NCI-H2227 treated with DMSO at 0.1 percent for 48 hours (cell line): Measurements from ENCODE around the gene PTPRK.
A peak's percentile ranks its signal among the peaks of the same experiment; 100 is the strongest.
"Not testable (repeated sequence)": the region's sequence is repeated elsewhere in the genome, so short reads cannot be mapped to it uniquely, and the experiment has no call there.

Experiments used
- DNase-seq: peaks from one replicate; lab custom pipeline; 2025; lab: John Stamatoyannopoulos, UW

The PTPRK gene

DNA sequence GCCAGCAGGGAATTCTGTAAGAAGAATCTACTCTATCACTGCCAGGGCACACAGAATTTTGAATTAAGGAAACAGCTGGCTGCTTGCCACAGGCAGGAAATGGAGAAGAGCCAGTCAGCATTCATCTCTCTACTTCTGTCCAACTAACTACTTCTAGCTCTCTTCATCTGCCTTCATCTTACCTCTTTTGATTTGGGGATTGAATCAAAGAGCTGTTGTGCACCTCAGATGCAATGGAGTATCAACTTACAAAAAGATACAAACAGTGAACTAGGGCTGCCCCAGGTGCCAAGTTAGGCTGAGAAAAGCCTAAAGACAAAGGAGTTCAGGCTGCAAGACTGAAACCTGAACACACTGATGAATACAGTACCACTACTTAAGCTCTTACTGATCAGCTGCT lies 82.0 kb downstream of the PTPRK start:
- no peak for DNase-seq

DNA sequence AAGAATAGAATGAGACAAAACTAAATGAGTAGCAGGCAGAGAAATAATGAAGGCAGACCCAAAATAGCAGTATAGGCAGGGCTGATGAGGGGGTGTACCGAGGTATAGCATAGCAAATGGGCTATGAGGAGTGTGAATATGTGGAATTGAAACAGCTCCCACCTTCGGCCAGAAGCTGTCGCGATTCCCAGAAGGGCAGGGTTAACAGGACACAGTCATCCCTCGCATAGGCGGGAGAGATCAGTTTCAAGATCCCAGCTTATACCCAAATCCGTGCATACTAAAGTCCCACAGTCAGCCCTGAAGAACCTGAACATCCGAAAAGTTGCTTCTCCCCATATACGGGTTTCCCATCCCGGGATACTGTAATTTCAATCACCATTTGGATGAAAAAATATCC lies 82.7 kb downstream of the PTPRK start:
- DNase-seq, result no peak

DNA sequence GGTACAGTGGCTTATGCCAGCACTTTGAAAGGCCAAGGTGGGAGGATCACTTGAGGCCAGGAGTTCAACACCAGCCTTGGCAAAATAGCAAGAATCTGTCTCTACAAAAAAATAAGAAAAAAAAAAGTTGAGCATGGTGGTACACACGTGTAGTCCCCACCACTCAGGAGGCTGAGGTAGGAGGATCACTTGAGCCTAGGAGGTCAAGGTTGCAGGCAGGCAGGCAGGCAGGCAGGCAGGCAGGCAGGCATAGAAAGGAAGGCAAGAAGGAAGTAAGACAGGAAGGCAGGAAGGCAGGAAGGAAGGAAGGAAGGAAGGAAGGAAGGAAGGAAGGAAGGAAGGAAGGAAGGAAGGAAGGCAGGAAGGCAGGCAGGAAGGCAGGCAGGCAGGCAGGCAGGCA lies 85.6 kb downstream of the PTPRK start:
- not testable (repeated sequence) for DNase-seq

DNA sequence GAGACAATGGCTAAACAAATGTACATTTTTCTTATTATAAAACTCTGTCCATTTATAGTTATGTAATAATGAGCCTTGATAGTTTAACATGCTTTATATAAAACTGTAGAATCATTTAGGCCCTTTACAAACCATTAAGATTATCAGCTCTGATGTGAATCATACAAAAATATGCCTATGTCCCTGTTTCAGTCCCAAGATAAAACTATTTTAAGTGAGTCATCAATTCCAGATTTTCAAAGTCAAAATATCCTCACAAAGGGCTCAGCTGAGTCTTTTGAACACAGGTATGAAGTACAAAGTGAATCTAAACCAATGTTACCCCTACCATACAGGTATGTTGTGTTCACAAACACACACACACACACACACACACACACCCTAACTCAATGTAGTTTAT lies 88.0 kb downstream of the PTPRK start:
- DNase-seq, result no peak

DNA sequence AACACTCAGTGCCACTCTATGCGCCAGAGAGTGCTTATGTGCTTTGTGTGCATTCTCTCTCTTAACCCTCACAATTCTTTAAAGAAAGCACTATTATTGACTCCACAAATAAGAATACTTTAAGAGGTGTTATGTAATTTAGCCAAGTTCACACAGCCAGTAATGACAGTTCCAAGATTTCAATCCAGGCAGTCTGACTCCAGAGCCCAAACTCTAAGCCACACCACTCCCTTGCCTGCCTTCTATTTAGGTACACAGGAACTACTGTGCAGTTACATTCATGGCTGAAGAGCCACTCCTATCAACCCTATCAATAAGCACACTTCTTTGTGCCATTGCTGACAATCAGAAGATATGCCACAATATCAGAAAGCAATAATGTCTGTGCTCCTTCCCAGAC lies 93.3 kb downstream of the PTPRK start:
- DNase-seq, result no peak

DNA sequence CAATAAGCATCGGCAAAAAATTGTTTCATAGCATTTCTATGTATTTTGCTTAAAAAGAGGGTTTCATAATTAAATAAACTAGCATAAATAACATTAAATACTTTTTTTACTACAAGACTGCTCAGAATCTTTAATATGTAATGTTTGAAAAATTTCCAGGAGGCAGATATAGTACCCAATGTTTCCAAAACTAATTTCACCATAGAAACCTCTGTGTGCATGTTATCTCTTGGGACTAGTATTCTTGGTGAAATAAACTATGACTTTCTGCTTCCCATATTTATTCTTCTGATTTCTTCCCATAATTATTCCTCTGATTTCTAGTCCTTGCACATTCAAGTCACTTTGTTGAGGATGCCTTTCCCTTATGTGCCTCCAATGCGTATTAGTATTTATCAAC lies 94.5 kb downstream of the PTPRK start:
- DNase-seq, result no peak

DNA sequence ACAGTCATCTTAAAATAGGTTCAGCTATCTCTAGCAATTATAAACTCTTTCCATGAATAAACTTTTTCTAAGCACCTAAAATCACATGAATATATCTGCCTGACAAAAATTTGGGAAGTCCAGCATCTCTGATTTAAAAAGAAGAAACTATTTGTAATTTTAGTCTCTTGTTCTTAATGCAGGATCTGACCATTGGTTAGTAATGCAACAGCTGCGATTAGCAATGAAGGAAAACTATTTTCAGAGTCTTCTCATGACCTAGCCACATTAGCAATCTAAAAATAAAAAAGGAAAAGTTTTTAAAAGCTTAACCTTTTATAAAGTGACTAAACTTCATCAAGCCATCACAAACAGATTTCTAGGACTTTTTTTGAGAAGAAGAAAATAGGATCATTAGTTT lies 97.5 kb downstream of the PTPRK start:
- DNase-seq, result no peak

DNA sequence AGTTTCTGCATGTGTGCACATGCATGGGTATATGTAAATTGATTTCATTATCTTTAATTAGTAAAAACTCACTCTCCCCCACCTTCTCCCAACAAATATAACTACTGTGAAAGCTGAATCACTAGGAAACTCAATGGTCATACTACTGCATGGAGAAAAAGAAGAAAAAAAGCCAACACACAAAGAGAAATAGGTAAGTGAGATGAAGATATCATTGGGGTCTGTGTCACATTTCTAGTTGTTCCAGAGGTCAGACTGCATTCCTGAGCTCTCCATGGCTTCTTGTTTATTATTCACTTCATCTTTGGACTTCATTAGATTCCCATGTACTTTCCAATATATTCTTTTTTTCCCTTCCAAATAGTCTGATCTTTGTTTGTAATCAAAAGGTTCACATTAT lies 98.2 kb downstream of the PTPRK start:
- no peak for DNase-seq

DNA sequence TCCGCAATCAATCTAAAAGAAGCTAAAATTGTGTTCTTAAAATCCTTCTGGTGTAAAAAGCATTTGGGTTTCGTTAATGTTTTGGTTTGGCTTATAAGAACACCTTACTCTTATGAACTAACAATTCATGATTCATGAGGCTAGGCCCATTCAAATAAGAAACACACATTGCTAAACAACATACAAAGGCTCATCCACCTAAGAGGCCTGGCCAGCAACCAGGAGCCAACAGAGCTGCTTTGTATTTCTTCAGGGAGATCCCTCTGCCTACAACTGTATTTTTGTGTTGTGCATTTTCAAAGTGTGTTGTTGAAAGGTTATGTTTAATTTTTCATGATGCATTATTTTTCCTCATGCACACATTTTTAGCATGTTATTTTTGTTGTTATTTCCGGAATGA lies 98.6 kb downstream of the PTPRK start:
- DNase-seq, result no peak

DNA sequence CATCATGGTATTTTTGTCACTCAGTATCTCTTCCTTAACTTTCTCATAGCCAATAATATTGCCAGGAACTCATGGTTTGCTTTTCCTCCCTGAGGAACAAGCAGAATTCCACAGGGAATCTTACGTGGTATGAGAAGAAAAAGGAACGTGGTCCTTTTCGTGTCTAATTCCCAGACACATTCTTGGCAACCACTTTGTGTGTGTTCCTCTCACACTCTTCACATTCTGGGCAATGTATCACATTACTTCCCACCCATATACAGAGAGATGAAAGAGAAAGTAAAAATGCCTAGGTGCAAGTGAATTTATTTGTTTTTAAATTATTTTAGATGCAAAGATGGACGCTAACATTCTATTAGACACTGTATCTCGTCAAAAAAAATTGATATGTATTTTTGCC lies 102.7 kb downstream of the PTPRK start:
- DNase-seq, result no peak

DNA sequence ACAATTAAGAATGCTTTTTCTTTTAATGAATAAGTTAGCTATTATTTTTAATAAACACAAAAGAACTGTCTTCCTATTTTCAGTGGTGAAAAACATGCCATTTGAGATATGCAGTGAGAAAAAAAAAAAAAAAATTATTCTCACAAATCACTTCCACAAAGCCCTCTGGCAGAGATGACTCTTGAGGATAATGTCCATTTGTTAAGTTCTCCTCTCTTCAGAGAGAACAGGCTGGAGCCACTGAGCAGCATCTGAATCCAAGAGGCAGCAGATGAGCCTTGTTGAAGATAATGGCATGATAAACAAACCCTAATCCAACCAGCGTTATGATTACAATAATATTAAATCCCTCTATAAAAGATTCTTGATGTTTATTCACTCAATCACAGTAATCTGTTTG lies 105.0 kb downstream of the PTPRK start:
- DNase-seq, result peak; percentile 7

DNA sequence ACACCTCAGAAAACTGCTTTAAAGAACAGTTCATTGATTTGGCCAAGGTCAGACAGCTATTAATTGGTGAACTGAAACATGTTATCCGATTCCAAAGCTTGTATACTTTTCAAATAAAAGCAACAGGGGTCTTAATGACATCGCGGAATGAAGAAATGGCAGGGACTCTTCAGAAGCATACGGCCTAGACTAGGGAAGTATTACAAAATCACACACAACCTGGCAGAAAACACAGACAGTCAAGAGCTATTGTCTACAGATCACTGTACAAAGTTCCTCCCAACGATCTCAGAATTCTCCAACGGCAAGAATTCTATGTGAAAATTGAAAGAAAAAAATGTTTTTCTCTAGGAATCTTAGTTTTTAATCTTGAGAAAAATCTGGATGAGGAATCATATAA lies 105.5 kb downstream of the PTPRK start:
- no peak for DNase-seq

DNA sequence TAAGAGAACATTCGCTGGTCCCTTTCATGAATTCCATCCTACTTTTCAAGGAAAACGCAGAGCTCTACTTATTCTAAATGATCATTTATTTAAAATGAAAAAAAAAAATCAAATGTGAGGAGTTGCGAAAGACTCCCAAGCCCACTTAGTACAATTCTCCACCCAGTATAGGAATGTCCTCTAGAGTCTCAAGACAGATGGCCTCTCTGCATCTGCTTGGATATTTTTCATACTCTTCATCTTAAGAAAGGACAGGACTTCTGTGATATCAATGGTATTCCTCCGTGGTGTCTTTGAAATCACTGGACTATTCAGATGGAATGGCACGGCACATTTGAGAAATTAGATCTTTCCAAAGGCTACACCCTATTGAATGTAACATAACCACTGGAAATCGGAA lies 107.1 kb downstream of the PTPRK start:
- DNase-seq, result no peak

DNA sequence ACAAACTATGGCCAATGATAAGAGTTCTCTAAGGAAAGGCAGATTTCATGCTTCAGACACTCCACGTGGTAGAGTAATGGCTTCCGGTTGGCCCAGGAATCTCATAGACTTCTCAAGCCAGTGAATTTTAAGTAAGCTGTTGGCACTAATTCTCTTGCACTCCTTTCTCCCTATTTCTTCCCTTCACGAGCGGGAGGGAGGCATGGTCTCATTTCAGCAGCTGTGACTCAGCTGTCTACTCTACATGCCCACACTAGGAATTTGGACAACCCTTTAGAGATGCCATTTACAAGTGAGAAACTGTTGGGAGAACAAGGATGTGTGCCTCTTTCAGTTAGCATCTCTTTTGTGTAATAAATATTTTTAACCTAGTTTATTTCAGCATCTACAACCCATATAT lies 107.7 kb downstream of the PTPRK start:
- DNase-seq, result no peak

DNA sequence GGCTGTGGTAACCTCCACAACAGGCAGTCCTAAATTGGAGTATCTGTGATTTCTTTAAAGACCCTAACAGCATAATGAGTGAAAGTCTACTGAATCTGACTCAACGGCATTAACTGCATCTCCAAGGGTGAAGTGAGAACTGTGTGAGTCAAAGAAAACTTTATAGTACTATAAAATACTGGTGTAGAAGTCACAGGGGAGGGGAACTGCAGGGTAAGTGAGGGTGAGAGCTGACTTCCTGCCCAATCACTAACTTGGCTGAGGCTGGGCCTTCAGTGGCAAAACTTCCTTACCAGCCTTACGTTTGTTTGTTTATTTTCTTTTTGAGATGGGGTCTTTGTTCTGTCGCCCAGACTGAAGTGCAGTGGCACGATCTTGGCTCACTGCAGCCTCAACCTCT lies 109.8 kb downstream of the PTPRK start:
- no peak for DNase-seq

DNA sequence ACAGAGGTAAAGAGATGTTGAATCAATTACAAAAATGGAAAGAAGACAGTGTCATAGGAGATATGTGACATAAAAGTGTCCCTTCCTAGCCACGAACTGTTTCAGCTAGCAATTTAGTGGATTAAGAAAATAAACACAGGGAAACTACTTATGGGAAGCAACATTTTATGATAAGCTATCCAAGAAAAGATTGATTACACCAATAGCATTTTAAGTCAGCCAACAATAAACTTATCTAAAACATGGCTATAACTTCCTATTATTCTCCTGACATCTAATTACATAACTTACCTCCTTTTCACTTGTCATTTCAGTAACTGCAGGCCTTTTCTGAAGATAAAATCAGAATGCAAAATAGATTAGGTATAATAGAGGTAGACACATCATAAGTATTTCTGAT lies 111.4 kb downstream of the PTPRK start:
- DNase-seq, result no peak

DNA sequence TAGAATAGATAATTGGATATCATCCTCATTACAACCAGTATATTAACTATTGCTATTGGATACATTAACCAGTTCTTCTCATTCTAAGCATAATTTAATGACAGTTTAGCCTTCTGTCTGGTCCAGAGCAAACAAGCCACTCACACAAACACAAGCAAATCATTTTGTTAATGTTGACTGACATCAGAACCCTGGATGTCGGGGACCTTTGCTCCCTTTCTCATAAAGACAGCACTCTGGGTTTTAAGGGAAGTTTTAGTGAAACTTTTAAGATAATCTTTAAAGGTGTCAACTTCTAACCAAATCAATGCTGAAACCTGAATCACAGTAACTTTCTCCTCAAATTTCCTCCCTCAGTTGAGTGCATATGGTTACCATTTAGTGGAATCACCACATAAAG lies 113.9 kb downstream of the PTPRK start:
- DNase-seq, result no peak

DNA sequence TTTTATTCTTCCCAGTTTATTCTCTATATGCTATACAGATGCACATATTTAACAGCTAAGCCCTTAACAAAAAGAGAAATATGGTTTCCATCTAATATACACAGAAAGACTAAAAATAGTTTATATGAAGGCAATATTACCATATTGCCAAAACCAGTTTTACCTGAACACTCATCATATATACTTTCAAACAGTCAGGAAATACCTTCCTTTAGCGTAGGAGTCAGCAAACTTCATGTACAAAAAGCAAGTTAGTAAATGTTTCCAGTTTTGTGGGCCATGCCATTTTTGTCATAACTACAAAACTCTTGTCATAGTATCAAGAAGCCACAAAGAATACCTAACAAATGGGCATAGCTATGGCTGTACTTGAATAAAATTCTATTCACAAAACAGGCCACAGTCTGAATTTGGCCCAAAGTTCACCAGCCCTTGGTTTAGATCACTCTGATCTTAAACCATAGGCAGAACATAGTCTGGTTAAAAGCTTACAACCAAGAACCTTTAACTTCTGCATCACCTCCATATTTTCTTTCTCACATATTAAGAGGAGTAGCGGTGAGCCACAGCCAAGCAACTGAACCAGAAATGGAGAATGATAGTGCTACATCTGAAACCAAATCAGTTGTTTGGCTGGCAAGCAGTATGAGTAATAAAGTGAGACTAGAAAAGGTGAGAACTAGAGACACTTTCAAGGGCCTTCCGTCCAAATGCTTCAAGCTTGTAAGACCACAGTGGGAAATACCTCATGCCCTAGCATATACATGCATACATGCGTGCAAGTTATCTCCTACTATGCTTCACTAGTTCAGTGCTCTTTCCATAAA lies 116.6 kb downstream of the PTPRK start:
- DNase-seq, result no peak

DNA sequence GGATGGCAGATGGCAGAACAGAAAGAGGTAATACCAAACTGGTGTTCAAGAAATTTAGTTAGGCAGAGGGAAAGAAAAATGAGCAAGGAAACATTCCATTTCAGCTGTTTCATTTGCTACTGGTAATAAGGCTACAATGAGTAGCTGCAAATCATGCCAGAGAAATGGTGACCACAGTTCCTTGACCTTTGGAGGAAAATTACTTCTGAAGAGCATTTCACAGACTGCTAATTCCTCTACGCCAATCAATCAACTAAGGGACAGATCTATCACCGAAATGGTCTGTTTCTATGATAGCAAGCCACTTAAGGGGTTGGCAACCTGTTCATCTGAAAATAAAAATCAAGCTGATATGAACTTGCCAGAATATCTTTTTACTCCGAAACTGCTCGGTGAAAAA lies 119.5 kb downstream of the PTPRK start:
- peak; percentile 12 for DNase-seq

DNA sequence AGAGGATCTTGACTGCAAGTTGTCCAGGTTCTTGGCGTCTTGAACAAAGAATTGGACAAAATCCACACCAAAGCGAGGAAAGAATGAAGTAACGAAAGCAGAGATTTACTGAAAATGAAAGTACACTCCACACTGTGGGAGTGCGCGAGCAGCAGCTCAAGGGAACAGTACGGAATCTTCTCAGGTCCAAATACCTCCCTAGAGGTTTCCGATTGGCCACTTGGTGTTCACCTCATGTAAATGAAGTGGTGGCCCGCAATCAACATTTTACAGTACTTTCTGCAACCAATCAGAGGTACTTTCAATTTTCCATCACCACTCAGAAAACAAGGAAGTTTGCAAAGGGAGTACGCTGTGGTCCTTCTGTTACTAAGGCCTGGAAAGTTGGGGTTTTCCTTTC lies 122.4 kb downstream of the PTPRK start:
- DNase-seq, result no peak

DNA sequence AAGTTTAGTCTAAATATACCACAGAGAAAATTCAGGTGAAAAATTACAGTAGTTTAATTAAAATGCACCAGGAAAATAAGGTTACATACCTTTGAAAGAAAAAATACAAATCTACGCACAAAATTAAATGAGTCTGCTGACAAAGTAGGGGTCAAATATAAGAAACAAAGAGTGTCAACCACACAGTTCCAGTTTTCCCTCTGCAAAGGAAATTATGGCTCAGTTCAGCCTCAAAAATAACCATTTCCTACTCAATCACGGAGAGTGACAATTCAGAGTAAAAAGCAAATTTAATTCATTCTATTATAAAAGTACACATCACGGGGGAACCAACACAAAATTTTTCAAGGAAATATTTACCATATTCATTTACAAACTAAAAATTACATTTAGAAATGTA lies 124.8 kb downstream of the PTPRK start:
- DNase-seq, result no peak

DNA sequence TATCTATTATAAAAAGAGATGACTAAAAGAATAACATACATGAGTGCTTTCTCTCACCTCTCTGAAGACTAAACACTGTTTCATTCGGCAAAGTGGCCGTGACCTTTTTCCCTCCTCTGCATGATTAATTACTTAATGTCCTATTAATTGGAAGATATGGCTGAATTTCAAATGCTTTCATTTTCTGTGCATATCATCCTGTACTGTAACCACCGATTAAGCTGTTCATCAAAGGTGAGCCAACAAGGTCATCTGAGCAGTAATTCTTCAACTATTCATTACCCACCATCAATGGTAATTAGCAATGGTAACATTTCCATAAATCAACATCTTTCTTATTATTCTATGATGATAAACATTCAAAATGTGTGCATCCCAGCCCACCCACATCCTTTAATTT lies 125.2 kb downstream of the PTPRK start:
- no peak for DNase-seq

DNA sequence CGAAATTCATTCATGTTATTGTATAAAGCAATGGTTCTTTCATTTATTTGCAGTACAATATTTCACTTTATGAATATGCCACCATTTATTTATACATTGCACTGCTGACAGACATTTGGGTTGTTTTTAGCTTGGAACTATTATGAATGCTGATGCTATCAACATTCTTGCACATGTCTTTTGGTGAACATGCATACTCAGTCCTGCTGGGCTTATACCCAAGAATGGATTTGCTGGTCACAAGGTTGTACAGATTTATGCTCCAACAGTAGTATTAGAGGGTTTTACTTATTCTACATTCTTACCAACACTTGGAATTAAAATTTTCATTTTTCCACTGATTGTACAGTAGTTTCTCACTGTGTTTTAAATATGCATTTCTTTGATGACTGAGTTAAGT lies 126.2 kb downstream of the PTPRK start:
- DNase-seq, result no peak

DNA sequence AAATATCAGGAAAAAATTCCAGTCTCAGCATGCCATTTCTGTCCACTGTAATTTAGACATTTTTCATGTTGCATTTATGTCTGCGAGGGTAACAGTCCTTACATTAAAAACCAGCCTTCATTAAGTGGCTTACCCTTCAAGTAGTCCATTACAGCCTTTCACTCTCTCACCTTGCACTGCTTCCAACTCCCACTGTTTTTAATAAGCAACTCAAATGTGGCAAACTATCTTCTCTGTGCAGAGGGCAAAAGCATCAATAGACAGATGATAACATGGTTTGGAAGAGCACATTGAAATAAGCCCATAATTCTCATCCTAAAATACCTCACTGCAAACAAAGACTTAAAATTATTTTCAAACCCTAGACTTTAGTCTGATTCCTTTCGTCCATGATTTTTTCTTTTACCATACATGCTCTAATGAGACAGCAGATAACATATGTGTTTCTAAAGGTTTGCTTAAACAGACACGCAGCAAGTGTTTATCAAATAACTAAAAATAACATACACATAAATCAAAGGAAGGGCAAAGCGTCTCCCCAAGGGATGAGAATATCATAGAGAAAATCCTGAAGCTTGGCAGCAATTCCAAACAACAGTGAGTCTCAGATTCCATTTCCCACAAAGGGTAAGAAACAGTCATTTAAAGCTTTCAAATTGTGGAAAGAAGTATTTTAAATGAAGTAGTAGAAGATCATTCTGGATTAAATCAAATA lies 130.4 kb downstream of the PTPRK start:
- peak; percentile 95 for DNase-seq
